ENCODE results near the gene ANXA5.
"Not testable (repeated sequence)": the region's sequence is repeated elsewhere in the genome, so short reads cannot be mapped to it uniquely, and the experiment has no call there.

Gene ANXA5

DNA sequence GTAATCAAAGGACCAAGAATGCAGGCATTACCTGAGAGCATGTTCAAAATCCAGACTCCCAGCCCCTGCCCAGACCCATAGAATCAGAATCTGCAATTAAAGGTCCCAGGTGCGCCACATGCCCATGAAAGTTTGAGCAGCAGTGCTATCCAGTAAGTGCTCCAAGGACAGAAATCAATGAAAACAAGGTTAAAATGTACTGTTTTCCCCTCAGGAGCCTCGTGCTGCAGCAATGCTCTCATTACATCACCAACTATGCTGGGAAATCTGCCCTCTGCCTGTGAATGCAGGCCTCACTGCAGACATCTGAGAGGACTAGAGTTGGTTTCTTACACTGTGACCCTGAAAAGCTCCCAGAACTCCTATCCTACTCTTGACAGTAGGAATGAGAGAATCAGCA is 21.1 kb downstream of the ANXA5 start:
- Histone ChIP-seq H3K27me3 (ENCODE audit: control insufficient read depth, insufficient read depth, low read length) (no peaks in the 10 kb centered on the region), H3K9ac (ENCODE audit: low read depth, low read length) (no peak overlapping the region), H3K4me3 (ENCODE audit: low read depth, low read length) (no peak overlapping the region), H3K4me1 (ENCODE audit: control insufficient read depth, insufficient read depth, low read length) (no peaks in the 10 kb centered on the region), H3K9me3 (ENCODE audit: control insufficient read depth, insufficient read depth, low read length) (no peaks in the 10 kb centered on the region), H3K36me3 (ENCODE audit: control insufficient read depth, insufficient read depth, low read length) (peaks cover 6% of the 10 kb centered on the region)

DNA sequence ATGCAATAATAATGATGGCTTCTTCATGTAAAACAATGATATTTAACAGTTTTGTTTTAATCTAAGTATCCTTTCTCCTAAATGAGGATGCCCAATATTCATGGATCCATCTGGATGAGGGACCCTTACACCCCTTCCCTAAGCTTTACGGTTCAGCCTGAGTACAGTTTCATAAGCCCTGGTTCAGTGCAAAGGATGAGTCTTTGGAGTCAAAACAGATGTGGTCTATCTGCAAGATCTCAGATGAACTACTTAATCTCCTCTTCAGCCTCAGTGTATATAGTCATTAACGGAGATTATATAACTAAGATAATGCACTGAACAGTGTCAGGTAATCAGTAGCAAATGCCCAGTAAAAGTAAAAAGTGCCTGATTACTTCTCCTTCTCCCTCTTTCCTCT is 22.1 kb downstream of the ANXA5 start:
- Histone ChIP-seq H3K4me1 (ENCODE audit: control insufficient read depth, insufficient read depth, low read length) (no peaks in the 10 kb centered on the region), H3K4me3 (ENCODE audit: low read depth, low read length) (no peak overlapping the region), H3K9ac (ENCODE audit: low read depth, low read length) (no peak overlapping the region), H3K36me3 (ENCODE audit: control insufficient read depth, insufficient read depth, low read length) (no peaks in the 10 kb centered on the region), H3K9me3 (ENCODE audit: control insufficient read depth, insufficient read depth, low read length) (no peaks in the 10 kb centered on the region), H3K27me3 (ENCODE audit: control insufficient read depth, insufficient read depth, low read length) (no peaks in the 10 kb centered on the region)

- H3K27me3 ChIP-seq (ENCODE audit: control insufficient read depth, insufficient read depth, low read length) = no peaks in the 10 kb centered on the region
- H3K4me3 ChIP-seq (ENCODE audit: low read depth, low read length) = no peak overlapping the region
- H3K9ac ChIP-seq (ENCODE audit: low read depth, low read length) = no peak overlapping the region
- no peaks in the 10 kb centered on the region for H3K4me1 ChIP-seq (ENCODE audit: control insufficient read depth, insufficient read depth, low read length)
- no peaks in the 10 kb centered on the region for H3K36me3 ChIP-seq (ENCODE audit: control insufficient read depth, insufficient read depth, low read length)
- H3K9me3 ChIP-seq (ENCODE audit: control insufficient read depth, insufficient read depth, low read length) = no peaks in the 10 kb centered on the region
Observed at GRCh38 chr4:121674191-121674590, 22.6 kb downstream of the ANXA5 start.

DNA sequence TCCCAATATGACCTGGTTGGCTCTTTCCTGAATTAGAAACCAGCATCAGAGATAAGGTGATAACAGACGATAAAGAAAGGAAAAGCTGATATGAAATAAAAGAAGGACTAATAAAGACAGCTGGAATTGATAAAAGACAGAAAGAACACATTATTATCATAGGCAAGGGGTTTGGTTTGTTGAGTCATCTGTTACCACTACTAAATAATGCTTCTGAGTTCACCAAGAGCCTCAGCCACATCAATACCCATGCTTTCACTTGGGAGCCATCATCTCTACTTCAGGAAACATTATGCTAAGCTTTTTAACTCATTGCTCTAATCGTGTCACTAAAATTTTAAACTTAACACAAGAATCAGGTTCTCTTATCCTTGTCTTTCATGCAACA is 27.6 kb downstream of the ANXA5 start:
- Histone ChIP-seq H3K9ac (ENCODE audit: low read depth, low read length) (no peak overlapping the region), H3K4me1 (ENCODE audit: control insufficient read depth, insufficient read depth, low read length) (no peaks in the 10 kb centered on the region), H3K27me3 (ENCODE audit: control insufficient read depth, insufficient read depth, low read length) (no peaks in the 10 kb centered on the region), H3K4me3 (ENCODE audit: low read depth, low read length) (no peak overlapping the region), H3K36me3 (ENCODE audit: control insufficient read depth, insufficient read depth, low read length) (peaks cover 3% of the 10 kb centered on the region), H3K9me3 (ENCODE audit: control insufficient read depth, insufficient read depth, low read length) (no peaks in the 10 kb centered on the region)

GRCh38 chr4:121668368-121669162 is 28.2 kb downstream of the ANXA5 start:
- Histone ChIP-seq H3K9ac (ENCODE audit: low read depth, low read length) (no peak overlapping the region), H3K27me3 (ENCODE audit: control insufficient read depth, insufficient read depth, low read length) (no peaks in the 10 kb centered on the region), H3K4me1 (ENCODE audit: control insufficient read depth, insufficient read depth, low read length) (no peaks in the 10 kb centered on the region), H3K4me3 (ENCODE audit: low read depth, low read length) (no peak overlapping the region), H3K36me3 (ENCODE audit: control insufficient read depth, insufficient read depth, low read length) (peaks cover 3% of the 10 kb centered on the region), H3K9me3 (ENCODE audit: control insufficient read depth, insufficient read depth, low read length) (no peaks in the 10 kb centered on the region)

DNA sequence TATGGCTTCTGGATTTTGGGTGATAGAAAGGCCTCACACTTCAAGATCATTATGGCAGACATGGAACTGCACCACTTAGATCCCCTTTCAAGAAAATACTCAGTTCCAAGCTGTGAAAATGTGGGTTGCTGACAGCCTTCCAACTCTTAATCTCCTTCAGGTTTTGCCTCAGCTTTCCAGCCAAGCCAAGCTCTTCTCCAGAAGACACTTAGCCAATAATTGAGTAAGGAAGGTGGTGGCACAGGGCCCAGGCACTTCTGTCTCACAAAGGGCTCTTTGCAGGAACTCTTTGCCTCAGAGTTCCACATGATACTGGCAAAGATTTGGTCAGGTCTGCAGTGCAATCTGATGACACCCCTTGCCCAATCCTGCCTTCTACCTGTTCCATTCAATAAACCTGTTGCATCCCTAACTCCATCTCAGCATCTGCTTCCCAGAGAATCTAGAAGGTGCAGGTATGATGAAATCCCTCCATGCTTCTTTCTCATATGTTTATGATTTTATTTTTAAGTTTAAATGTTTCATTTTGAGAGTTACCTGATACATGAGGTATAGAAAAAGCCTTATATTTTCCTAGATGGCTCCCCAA is 30.6 kb downstream of the ANXA5 start:
- no peak overlapping the region for H3K4me3 ChIP-seq (ENCODE audit: low read depth, low read length)
- H3K4me1 ChIP-seq (ENCODE audit: control insufficient read depth, insufficient read depth, low read length) = no peaks in the 10 kb centered on the region
- no peaks in the 10 kb centered on the region for H3K9me3 ChIP-seq (ENCODE audit: control insufficient read depth, insufficient read depth, low read length)
- H3K36me3 ChIP-seq (ENCODE audit: control insufficient read depth, insufficient read depth, low read length) = peaks cover 3% of the 10 kb centered on the region
- no peaks in the 10 kb centered on the region for H3K27me3 ChIP-seq (ENCODE audit: control insufficient read depth, insufficient read depth, low read length)
- H3K9ac ChIP-seq (ENCODE audit: low read depth, low read length) = no peak overlapping the region

DNA sequence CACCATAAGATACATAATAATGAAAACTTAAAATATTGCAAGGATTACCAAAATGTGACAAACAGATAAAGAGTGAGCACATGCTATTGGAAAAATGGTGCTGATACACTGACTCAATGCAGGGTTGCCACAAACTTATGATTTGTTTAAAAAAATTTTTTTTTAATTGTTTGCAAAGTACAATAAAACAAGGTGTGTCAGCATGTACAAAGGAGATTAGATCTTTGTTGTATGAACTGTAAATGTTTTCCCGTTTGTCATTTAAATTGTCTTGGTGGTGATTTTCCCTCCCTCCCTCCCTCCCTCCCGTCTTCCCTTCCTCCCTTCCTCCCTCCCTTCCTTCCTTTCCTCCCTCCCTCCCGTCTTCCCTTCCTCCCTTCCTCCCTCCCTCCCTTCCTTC is 31.4 kb downstream of the ANXA5 start:
- H3K4me1 ChIP-seq (ENCODE audit: control insufficient read depth, insufficient read depth, low read length) = no peaks in the 10 kb centered on the region
- no peak overlapping the region for H3K9ac ChIP-seq (ENCODE audit: low read depth, low read length)
- H3K36me3 ChIP-seq (ENCODE audit: control insufficient read depth, insufficient read depth, low read length) = peaks cover 3% of the 10 kb centered on the region
- no peaks in the 10 kb centered on the region for H3K9me3 ChIP-seq (ENCODE audit: control insufficient read depth, insufficient read depth, low read length)
- no peak overlapping the region for H3K4me3 ChIP-seq (ENCODE audit: low read depth, low read length)
- H3K27me3 ChIP-seq (ENCODE audit: control insufficient read depth, insufficient read depth, low read length) = no peaks in the 10 kb centered on the region

DNA sequence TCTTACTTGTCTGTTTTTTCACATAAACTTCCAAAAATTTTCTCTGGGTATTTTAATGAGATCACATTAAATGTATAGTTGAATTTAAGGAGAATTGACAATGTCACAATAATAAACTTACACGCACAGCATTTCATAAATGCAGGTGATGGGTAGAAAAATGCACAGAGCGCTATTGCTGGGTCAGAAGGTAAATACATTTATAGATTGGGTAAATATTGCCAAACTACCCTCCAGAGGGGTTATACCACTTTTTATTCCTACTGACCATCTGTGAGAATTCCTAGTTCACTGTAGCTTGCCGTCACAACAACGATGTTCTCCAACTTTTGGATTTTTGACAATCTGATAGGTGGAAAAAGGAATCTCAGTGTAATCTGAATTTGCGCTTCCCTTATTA is 34.6 kb downstream of the ANXA5 start:
- Histone ChIP-seq H3K4me1 (ENCODE audit: control insufficient read depth, insufficient read depth, low read length) (no peaks in the 10 kb centered on the region), H3K36me3 (ENCODE audit: control insufficient read depth, insufficient read depth, low read length) (no peaks in the 10 kb centered on the region), H3K27me3 (ENCODE audit: control insufficient read depth, insufficient read depth, low read length) (no peaks in the 10 kb centered on the region), H3K4me3 (ENCODE audit: low read depth, low read length) (no peak overlapping the region), H3K9ac (ENCODE audit: low read depth, low read length) (no peak overlapping the region), H3K9me3 (ENCODE audit: control insufficient read depth, insufficient read depth, low read length) (no peaks in the 10 kb centered on the region)

GRCh38 chr4:121660175-121660933 is 36.4 kb downstream of the ANXA5 start:
- not testable (repeated sequence) for H3K36me3 ChIP-seq (ENCODE audit: control insufficient read depth, insufficient read depth, low read length); H3K4me3 ChIP-seq (ENCODE audit: low read depth, low read length); H3K27me3 ChIP-seq (ENCODE audit: control insufficient read depth, insufficient read depth, low read length); H3K4me1 ChIP-seq (ENCODE audit: control insufficient read depth, insufficient read depth, low read length); H3K9me3 ChIP-seq (ENCODE audit: control insufficient read depth, insufficient read depth, low read length); H3K9ac ChIP-seq (ENCODE audit: low read depth, low read length)

DNA sequence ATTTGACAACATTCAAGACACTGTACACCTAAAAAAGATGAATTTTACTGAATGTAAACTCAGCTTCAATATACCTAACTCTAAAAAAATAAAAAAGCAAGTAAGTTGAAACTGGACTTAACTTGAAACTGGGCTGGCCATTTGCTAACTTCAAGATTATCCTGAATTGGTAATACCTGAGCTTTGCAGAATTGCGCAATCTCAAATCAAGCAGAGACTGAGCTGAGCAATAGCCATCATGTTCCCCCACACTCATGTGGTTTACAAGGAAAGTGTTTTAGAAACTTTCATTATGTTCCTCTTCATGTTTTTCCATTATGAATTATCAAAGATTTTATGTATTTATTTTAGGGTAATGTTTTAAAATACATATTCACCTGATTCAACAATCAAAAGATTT is 38.7 kb downstream of the ANXA5 start:
- H3K4me1 ChIP-seq (ENCODE audit: control insufficient read depth, insufficient read depth, low read length) = no peaks in the 10 kb centered on the region
- H3K4me3 ChIP-seq (ENCODE audit: low read depth, low read length) = no peak overlapping the region
- H3K27me3 ChIP-seq (ENCODE audit: control insufficient read depth, insufficient read depth, low read length) = no peaks in the 10 kb centered on the region
- H3K9ac ChIP-seq (ENCODE audit: low read depth, low read length) = no peak overlapping the region
- H3K36me3 ChIP-seq (ENCODE audit: control insufficient read depth, insufficient read depth, low read length) = no peaks in the 10 kb centered on the region
- H3K9me3 ChIP-seq (ENCODE audit: control insufficient read depth, insufficient read depth, low read length) = no peaks in the 10 kb centered on the region

GRCh38 chr4:121656269-121656641 is 40.5 kb downstream of the ANXA5 start:
- Histone ChIP-seq H3K4me3 (ENCODE audit: low read depth, low read length) (no peak overlapping the region), H3K9ac (ENCODE audit: low read depth, low read length) (no peak overlapping the region), H3K27me3 (ENCODE audit: control insufficient read depth, insufficient read depth, low read length) (no peaks in the 10 kb centered on the region), H3K36me3 (ENCODE audit: control insufficient read depth, insufficient read depth, low read length) (no peaks in the 10 kb centered on the region), H3K4me1 (ENCODE audit: control insufficient read depth, insufficient read depth, low read length) (no peaks in the 10 kb centered on the region), H3K9me3 (ENCODE audit: control insufficient read depth, insufficient read depth, low read length) (no peaks in the 10 kb centered on the region)

All from iPS-15b (cell line).